GOT3 (cell line): ENCODE data around the gene ADAMTSL5.

Experiments used
- DNase-seq: peaks from one replicate; lab custom pipeline; 2025; ENCODE audit warnings: mixed read lengths; lab: John Stamatoyannopoulos, UW

ADAMTSL5 gene

DNA sequence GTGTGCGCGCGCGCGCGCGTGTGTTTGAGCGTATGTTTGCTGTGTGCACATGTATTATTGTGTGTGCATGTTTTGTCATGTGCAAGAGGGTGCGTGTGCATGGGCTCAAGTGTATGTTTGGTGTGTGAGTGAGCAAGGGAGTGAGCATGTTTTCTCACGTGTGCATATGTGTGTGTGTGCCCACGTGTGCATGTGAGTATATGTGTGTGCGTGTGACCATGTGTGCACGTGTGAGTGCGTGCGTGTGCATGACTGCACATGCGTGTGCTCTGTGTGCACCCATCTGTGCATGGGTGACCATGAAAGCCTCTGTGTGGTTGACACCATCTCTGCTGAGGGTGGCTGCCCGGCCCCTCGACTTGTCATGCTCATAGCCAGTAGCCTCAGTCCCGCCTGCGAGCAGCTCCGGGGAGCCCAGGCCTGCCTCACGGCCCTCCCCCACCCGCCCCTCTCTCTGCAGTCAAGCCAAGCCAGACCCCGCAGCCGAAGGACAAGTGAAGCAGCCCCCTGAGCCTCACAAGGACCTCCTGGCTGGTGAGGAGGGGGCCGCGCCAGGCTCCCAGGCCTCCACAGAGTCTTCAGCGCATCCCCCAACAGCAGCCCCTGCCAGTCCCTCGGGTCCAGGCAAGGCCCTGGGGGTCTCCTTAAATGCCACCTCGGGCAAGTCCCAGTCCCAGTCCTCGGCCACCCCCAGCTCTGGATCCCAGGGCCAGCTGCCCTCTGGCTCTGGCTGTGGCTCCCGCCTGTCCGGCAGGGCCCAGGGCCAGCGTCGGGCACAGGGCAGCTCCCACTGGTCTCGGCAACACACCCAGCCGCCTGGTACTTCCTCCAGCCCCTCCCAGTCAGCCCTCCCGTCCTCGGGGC lies 15.9 kb downstream of the ADAMTSL5 start:
- no peak for DNase-seq

GRCh38 chr19:1495799-1496713 lies 16.8 kb downstream of the ADAMTSL5 start:
- DNase-seq, result no peak

- DNase-seq, result no peak
Observed at GRCh38 chr19:1495051-1495798, 17.6 kb downstream of the ADAMTSL5 start.

GRCh38 chr19:1494115-1494815 lies 18.6 kb downstream of the ADAMTSL5 start:
- DNase-seq, result no peak

GRCh38 chr19:1492474-1493006 lies 20.3 kb downstream of the ADAMTSL5 start:
- DNase-seq, result no peak

GRCh38 chr19:1491849-1492170 lies 21.0 kb downstream of the ADAMTSL5 start:
- no peak for DNase-seq

DNA sequence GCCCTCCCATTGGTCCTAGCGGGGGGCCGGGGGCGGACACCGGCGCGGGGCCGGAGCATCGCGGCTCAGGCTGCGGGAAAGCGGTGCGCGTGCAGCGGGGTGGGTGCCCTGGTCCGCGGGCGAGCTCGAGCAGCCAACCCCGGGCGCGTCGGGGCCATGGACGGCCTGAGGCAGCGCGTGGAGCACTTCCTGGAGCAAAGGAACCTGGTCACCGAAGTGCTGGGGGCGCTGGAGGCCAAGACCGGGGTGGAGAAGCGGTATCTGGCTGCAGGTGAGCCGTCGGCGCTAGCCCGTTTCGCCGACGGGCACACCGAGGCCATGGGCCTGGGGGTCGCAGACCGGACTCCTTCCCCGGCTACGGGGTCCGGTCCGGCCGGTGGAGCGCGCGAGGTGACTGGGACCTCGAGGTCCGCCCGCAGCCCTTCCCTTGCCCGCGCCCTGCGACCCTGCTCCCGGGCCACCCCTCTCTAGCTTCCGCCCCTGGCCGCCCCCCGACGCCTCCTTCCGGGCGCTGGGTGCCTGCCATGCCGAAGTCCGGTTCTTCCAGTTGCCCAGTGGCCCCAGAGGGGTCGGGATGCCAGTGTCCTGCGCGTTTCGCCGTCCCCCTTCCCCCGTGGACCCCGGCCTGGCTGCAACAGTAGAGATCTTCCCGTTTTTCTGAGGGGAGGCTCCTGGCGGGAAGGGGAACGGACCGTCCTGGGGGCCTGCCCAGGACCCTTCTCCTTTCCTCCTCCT lies 21.5 kb downstream of the ADAMTSL5 start, which contains the start of gene REEP6:
TSS of gene REEP6 (plus strand) at position 68 of the 735 bp plus-strand sequence. CDS start at position 157, 89 bp downstream.
- DNase-seq, result no peak

- peak; percentile 95 for DNase-seq
Observed at GRCh38 chr19:1490311-1491113, 22.3 kb downstream of the ADAMTSL5 start, which contains the start of gene PCSK4. PCSK4 (minus strand) TSS chr19:1490350; CDS start chr19:1490346, 4 bp downstream.

GRCh38 chr19:1489463-1490310 lies 23.1 kb downstream of the ADAMTSL5 start:
- no peak for DNase-seq

DNA sequence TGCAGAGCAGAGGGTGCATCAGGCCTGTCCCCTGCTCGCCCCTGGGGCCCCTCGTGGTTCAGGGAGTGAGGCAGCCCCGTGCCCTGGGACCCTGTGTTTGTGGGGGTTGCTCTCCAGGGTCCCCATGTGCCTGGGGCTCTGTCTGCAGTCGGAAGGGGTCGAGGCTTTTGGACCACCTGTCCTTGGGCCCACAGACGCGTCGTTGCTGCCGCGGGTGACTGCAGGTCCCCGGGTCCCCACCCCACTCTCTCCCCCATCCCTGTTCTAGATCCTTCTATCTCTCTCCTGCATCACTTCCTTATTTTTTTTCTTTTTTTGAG lies 24.6 kb downstream of the ADAMTSL5 start:
- no peak for DNase-seq

DNA sequence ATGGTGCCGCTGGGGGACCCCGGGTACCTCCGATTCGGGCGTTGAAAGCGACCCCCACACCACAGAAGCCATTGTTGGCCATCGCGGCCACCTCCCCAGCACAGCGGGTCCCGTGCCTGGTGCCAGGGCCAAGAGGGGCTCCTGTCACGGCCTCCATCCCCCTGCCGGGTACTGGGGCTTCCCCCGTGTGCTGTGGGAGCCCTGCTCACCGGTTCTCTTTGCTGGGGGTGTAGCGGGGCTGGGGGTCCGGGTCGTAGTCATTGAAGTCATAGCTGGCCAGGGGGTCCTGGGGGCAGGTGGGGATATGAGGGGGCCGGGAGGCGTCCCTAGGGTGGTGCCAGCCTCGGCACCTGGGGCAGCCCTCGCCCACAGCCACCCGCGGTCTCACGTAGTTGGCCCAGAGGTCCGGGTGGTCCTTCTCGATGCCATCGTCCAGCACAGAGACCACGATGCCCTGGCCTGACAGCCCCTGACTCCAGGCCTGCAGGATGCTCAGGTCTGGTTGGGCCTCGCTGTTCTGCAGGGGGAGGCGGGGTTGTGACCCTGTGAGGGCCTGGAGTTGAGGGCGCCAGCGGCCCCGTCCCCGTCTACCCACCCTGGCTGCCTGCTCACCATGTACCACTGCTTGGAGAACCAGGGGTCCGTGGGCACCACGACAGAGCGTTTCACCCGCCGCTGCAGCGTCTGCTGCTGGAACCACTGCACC lies 25.1 kb downstream of the ADAMTSL5 start:
- DNase-seq, result no peak

DNA sequence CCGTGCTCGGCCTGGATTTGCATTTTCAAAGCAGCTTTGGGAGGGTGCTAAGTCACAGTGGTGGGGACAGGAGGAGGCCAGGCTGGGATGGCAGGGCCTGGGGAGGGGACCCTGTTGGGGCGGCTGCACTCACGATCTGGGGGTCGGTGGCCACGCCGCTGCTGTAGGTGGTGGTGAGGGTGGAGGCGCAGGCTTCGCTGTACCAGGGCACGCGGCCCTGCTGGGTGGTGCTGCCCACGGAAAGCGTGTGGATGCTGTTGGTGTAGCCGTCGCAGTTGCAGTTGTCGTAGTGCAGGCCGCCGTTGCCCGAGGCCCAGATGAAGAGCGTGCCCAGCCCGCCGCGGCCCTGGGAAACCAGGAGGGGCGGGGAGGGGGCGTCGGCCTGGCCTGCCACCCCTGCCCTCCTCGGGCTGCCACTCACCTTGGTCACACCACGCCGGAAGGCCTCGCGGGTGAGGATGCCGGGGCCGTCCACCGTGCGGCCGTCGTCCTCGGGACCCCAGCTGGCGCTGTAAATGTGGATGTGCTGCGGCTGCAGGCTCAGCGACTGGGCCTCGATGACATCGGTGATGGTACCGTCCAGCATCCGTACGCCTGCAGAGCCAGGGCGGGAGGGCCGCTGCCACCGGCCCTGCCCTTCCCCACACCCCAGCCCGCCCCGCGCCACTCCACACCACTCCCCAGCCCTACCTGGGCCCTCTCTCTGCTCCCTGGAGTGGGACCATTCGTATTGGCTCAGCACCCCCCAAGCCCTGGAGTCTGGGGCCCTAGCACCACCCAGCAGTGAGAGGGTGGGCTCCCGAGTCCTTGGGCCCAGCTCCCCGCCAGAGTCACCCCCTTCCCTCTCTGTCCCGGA lies 25.9 kb downstream of the ADAMTSL5 start:
- no peak for DNase-seq

DNA sequence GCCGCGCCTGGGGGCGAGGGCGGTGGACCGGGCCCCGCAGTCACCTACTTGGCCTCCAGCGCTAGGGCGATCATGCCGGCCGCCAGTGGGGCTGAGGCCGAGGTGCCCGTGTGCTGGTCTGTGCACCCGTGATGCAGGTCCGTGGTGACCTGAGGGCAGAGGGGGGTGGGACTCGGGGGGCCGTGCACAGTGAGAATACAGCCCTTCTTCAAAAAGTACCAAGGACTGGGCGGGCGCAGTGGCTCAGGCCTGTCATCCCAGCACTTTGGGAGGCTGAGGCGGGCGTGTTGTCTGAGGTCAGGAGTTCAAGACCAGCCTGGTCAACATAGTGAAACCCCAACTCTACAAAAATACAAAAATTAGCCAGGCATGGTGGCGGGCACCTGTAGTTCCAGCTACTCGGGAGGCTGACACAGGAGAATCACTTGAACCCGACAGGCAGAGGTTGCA lies 28.8 kb downstream of the ADAMTSL5 start:
- DNase-seq, result no peak

- no peak for DNase-seq
Observed at GRCh38 chr19:1483131-1483978, 29.5 kb downstream of the ADAMTSL5 start.

- DNase-seq, result no peak
Observed at GRCh38 chr19:1482361-1483130, 30.3 kb downstream of the ADAMTSL5 start.
